ENCODE data around the gene EML4. TPM values are rescaled to one million over a fixed set of nuclear protein-coding genes. Genes with fewer than 3 reads are reported as not detected.

Gene EML4
- total RNA-seq, 4 donors from 2014 or later: 33.3 to 79.6 (median 41.5) TPM

- ATAC-seq (ENCODE audit: low FRiP score): no peak
- TF ChIP-seq, protein P1, sequence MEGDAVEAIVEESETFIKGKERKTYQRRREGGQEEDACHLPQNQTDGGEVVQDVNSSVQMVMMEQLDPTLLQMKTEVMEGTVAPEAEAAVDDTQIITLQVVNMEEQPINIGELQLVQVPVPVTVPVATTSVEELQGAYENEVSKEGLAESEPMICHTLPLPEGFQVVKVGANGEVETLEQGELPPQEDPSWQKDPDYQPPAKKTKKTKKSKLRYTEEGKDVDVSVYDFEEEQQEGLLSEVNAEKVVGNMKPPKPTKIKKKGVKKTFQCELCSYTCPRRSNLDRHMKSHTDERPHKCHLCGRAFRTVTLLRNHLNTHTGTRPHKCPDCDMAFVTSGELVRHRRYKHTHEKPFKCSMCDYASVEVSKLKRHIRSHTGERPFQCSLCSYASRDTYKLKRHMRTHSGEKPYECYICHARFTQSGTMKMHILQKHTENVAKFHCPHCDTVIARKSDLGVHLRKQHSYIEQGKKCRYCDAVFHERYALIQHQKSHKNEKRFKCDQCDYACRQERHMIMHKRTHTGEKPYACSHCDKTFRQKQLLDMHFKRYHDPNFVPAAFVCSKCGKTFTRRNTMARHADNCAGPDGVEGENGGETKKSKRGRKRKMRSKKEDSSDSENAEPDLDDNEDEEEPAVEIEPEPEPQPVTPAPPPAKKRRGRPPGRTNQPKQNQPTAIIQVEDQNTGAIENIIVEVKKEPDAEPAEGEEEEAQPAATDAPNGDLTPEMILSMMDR (IDR thresholded peaks at IDR 0.05): no peak
- DNase-seq (ENCODE audit: low spot score): no peak
Observed at GRCh38 chr2:42150159-42150558, 19.0 kb upstream of the EML4 start.

DNA sequence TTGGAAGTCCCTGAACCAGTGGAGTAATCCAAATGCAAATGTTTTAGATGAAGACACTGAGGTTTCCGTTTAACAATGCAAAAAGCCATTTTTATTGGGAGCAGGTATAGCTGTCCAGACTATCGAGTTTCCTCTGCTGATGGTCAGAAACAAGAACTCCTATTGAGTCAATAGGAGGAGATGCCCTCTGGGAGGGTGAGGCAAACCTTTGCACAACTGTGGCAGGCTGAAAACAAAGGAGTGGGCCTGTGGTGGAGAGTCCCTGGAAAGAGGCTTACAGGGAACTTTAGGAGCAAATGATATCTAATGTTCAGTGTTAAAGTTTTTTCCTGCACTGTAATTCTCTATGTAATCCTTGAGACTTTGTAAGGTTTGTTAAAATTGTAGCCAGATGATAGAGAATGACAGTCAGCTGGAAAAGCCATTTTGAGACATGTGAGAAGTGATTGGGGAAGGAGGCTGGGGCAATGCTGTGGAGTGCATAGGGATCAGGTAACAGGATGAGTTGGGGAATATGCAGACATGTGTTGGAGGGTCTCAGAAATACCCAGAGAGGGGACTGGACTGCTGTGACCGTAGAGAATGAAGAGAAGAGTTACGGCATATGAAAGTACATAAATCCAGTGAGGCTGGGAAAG lies 15.1 kb upstream of the EML4 start:
- TF ChIP-seq, protein P1 (IDR thresholded peaks at IDR 0.05): no peak
- DNase-seq (ENCODE audit: low spot score) (no peak), ATAC-seq (ENCODE audit: low FRiP score) (no peak)

DNA sequence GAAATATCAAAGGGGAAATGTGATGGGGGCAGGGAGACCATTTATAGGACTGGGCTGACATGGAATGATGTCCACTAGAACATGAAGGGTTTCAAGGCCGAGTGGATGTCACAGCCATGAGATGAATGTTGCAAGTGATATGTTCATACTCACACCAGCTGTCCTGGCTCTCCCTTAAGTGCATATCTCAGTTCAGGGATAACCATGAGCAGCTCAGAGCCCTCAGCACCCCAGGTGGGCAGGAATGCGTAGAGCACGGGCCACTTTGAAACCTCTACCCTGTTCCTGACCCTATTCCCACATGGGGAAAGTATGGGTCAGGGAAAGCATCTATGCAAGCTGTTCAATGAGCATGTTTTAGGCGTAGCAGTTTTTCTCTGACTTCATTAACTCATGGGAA lies 12.4 kb upstream of the EML4 start:
- ATAC-seq (ENCODE audit: low FRiP score) (no peak), DNase-seq (ENCODE audit: low spot score) (no peak)
- TF ChIP-seq, protein P1 (IDR thresholded peaks at IDR 0.05): no peak

DNA sequence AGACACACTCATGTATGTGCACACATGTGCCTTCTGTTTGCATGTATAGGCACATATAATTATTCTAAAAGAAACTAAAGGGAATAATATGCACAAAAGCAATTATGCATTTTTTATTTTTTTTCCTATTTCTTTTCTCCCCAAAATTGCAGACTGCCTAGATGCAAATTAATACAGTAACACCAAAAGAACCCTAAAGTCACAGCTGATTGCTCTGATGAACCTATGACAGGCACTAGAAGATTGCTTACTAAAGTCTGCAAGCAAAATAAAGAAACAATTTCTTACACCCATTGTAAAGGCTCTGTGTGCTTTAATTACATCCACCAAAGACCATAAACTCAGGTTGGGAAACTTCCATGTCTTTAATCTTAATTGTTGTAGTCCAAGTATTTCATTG lies 7.7 kb upstream of the EML4 start:
- ATAC-seq (ENCODE audit: low FRiP score): no peak
- TF ChIP-seq, protein P1 (IDR thresholded peaks at IDR 0.05): no peak
- DNase-seq (ENCODE audit: low spot score): no peak

GRCh38 chr2:42163444-42164045 lies 5.6 kb upstream of the EML4 start:
- TF ChIP-seq, protein P1 (IDR thresholded peaks at IDR 0.05): no peak
- no peak for DNase-seq (ENCODE audit: low spot score)
- ATAC-seq (ENCODE audit: low FRiP score): no peak

- ATAC-seq (ENCODE audit: low FRiP score): no peak
- no peak for DNase-seq (ENCODE audit: low spot score)
Observed at GRCh38 chr2:42164046-42164445, 5.1 kb upstream of the EML4 start.

More at GRCh38 chr2:42164046-42164445, 5.1 kb upstream of the EML4 start:
- TF ChIP-seq, protein P1 (IDR thresholded peaks at IDR 0.05): no peak

Measured in omental fat pad (tissue), 4 donors.